Testis (tissue), 3 donors: Measurements from ENCODE around the gene SORCS3. TPM values are rescaled to one million over a fixed set of nuclear protein-coding genes. Genes with fewer than 3 reads are reported as not detected.

Experiments
- DNase-seq: peaks from one replicate; pipeline ENCODE4 v3.0.0-alpha.2; 2019
- H3K27ac ChIP-seq, 2 donors: fragments of 200-600 bp; sonication (generic); one replicate each; pipeline ENCODE4 v1.5.1; 2019
- H3K27me3 ChIP-seq: fragments of 200-600 bp; sonication (generic); one replicate; pipeline ENCODE4 v1.5.1; 2019
- H3K36me3 ChIP-seq: fragments of 200-600 bp; sonication (generic); one replicate; pipeline ENCODE4 v1.5.1; 2017; ENCODE audit warnings: low read depth; ENCODE audit errors: missing control alignments
- H3K4me1 ChIP-seq: fragments of 200-600 bp; sonication (generic); one replicate; pipeline ENCODE4 v1.5.1; 2019
- H3K4me3 ChIP-seq, 2 donors: fragments of 200-600 bp; sonication (generic); one replicate each; pipeline ENCODE4 v1.5.1; 2017 to 2019
- H3K9me3 ChIP-seq: fragments of 200-600 bp; sonication (generic); one replicate; pipeline ENCODE4 v1.5.1; 2017
- CTCF ChIP-seq, 3 experiments: fragments of 450-650 bp in 2 of 3; fragments of 200-600 bp in 1 of 3; sonication (generic) in 1 of 3; IDR thresholded peaks; one replicate each; pipeline ENCODE4 v1.5.1; 2016 to 2019; ENCODE audit warnings: antibody characterized with exemption in 3 of 3, mild to moderate bottlenecking in 2 of 3, moderate library complexity in 1 of 3
- POLR2A ChIP-seq: fragments of 450-650 bp; IDR thresholded peaks from one replicate; pipeline ENCODE4 v1.6.1; 2017; ENCODE audit warnings: antibody characterized with exemption, mild to moderate bottlenecking, moderate library complexity
- WGBS, 2 donors: methylation state at CpG; one replicate each; pipeline ENCODE4 v1.1.5; 2018; 5-methylcytosine and 5-hydroxymethylcytosine counted together
- intact Hi-C: fragments of 100-400 bp; cut with DNase I; formaldehyde crosslinking; loops from one replicate; pipeline ENCODE4 v1.15.1; 2023; ENCODE audit warnings: low total_unique reads
- polyA plus RNA-seq: library from polyadenylated mRNA; stranded (reverse); fragments of 350-450 nt; fragmentation: Illumina TruSeq; extraction: RNeasy Lipid Tissue Mini Kit (QIAGEN cat#74804); gene quantifications from one replicate; pipeline ENCODE4 v1.2.3, GENCODE V29; 2014; ENCODE audit warnings: low read depth, low replicate concordance; ENCODE audit not compliant: insufficient read depth
- total RNA-seq, 2 donors: library from RNA; depleted of rRNA; stranded (reverse); fragments of >200 nt; gene quantifications; one replicate each; pipeline ENCODE4 v1.2.3, GENCODE V29; 2016

The SORCS3 gene
- total and polyA plus RNA-seq, 3 donors from 2014 or later: 1.3 to 2.2 (median 1.7) TPM

GRCh38 chr10:105258674-105259065, 617.6 kb downstream of the SORCS3 start:
- DNase-seq: no peak
- TF ChIP-seq CTCF (IDR thresholded peaks at IDR 0.05): no peak
- TF ChIP-seq POLR2A: no peak
- no peaks in the 10 kb centered on the region for H3K9me3 ChIP-seq
- no peaks in the 10 kb centered on the region for H3K36me3 ChIP-seq
- 80 to 89% methylated on average over 1 of the region's 1 CpG for WGBS, 2 donors
- no peaks in the 10 kb centered on the region for H3K27me3 ChIP-seq
- H3K27ac ChIP-seq: no peak overlapping the region
- intact Hi-C loops: no loop called here
- no peak overlapping the region for H3K4me3 ChIP-seq
- no peaks in the 10 kb centered on the region for H3K4me1 ChIP-seq

GRCh38 chr10:105259201-105259600, 618.1 kb downstream of the SORCS3 start:
- WGBS, 2 donors: 91% methylated on average over 2 of the region's 2 CpGs
- Histone ChIP-seq H3K9me3 (no peaks in the 10 kb centered on the region), H3K36me3 (no peaks in the 10 kb centered on the region), H3K4me1 (no peaks in the 10 kb centered on the region), H3K4me3 (no peak overlapping the region), H3K27me3 (no peaks in the 10 kb centered on the region), H3K27ac (no peak overlapping the region)
- TF ChIP-seq CTCF (IDR thresholded peaks at IDR 0.05) (no peak), POLR2A (no peak)
- no peak for DNase-seq
- intact Hi-C loops: no loop called here

- intact Hi-C loops: no loop called here
- Histone ChIP-seq H3K27ac (no peak overlapping the region), H3K27me3 (no peaks in the 10 kb centered on the region), H3K4me3 (no peak overlapping the region), H3K4me1 (no peaks in the 10 kb centered on the region), H3K9me3 (no peaks in the 10 kb centered on the region), H3K36me3 (no peaks in the 10 kb centered on the region)
- TF ChIP-seq POLR2A (no peak), CTCF (IDR thresholded peaks at IDR 0.05) (no peak)
- DNase-seq: no peak
- WGBS, 2 donors: 71 to 74% methylated on average over 2 of the region's 2 CpGs
These were observed 621.6 kb downstream of the SORCS3 start for GRCh38 chr10:105262666-105263065.

GRCh38 chr10:105266966-105267539, 626.0 kb downstream of the SORCS3 start:
- 87 to 89% methylated on average over 7 of the region's 7 CpGs for WGBS, 2 donors
- no peak for DNase-seq
- no peaks in the 10 kb centered on the region for H3K4me1 ChIP-seq
- TF ChIP-seq POLR2A (no peak), CTCF (IDR thresholded peaks at IDR 0.05) (no peak)
- intact Hi-C loops: no loop called here
- H3K27ac ChIP-seq: no peak overlapping the region
- H3K27me3 ChIP-seq: no peaks in the 10 kb centered on the region
- no peak overlapping the region for H3K4me3 ChIP-seq
- H3K36me3 ChIP-seq: no peaks in the 10 kb centered on the region
- no peaks in the 10 kb centered on the region for H3K9me3 ChIP-seq

- no peak for DNase-seq
- Histone ChIP-seq H3K4me1 (no peaks in the 10 kb centered on the region), H3K36me3 (no peaks in the 10 kb centered on the region), H3K27me3 (no peaks in the 10 kb centered on the region), H3K9me3 (no peaks in the 10 kb centered on the region), H3K27ac (no peak overlapping the region), H3K4me3 (no peak overlapping the region)
- intact Hi-C loops: no loop called here
- WGBS, 2 donors: 90 to 100% methylated on average over 1 of the region's 1 CpG
- no peak for TF ChIP-seq CTCF (IDR thresholded peaks at IDR 0.05)
- TF ChIP-seq POLR2A: no peak
These were observed 627.9 kb downstream of the SORCS3 start for GRCh38 chr10:105268961-105269360.
